IMR-90 (cell line): Measurements from ENCODE around the gene LRCH4. TPM values are rescaled to one million over a fixed set of nuclear protein-coding genes. Genes with fewer than 3 reads are reported as not detected.

ENCODE experiments used
- MAZ ChIP-seq: IDR thresholded peaks from 2 replicates; pipeline ENCODE4 v1.6.1; 2012; ENCODE audit warnings: low read depth, mild to moderate bottlenecking, low read length, improper control_type of control experiment, moderate library complexity, borderline replicate concordance
- RFX5 ChIP-seq: IDR thresholded peaks from 2 replicates; pipeline ENCODE4 v1.8.0; 2012; ENCODE audit warnings: low read depth, mild to moderate bottlenecking, low read length, moderate library complexity
- polyA plus RNA-seq, 3 experiments: library from polyadenylated mRNA; depleted of rRNA; stranded (reverse); fragments of >200 nt; gene quantifications; 2 replicates each; pipeline ENCODE4 v1.2.3, GENCODE V29; 2012; ENCODE audit warnings: low replicate concordance in 1 of 3
- total RNA-seq: library from RNA; depleted of rRNA; stranded (reverse); fragments of >200 nt; gene quantifications from 2 replicates; pipeline ENCODE4 v1.2.3, GENCODE V29; 2012
- TF ChIP-seq, protein P1 (sequence below): fragments of 150-350 bp; IDR thresholded peaks from 2 replicates; pipeline ENCODE4 v1.6.1; 2017; ENCODE audit warnings: mild to moderate bottlenecking, antibody characterized with exemption, low read length, low read depth

Gene LRCH4
- total and polyA plus RNA-seq, 2 of the 4 experiments (the other 2 are of a cell fraction): 5.0 to 41.3 TPM

GRCh38 chr7:100546926-100547800, 38.8 kb downstream of the LRCH4 start (continued):
- TF ChIP-seq, protein P1, sequence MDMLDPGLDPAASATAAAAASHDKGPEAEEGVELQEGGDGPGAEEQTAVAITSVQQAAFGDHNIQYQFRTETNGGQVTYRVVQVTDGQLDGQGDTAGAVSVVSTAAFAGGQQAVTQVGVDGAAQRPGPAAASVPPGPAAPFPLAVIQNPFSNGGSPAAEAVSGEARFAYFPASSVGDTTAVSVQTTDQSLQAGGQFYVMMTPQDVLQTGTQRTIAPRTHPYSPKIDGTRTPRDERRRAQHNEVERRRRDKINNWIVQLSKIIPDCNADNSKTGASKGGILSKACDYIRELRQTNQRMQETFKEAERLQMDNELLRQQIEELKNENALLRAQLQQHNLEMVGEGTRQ: no peak
- TF ChIP-seq RFX5: no peak
- TF ChIP-seq MAZ: no peak
